ENCODE measurements around the gene DENND5B.
"Not testable (repeated sequence)": the region's sequence is repeated elsewhere in the genome, so short reads cannot be mapped to it uniquely, and the experiment has no call there.

The DENND5B gene

GRCh38 chr12:31585271-31585670, 5.7 kb downstream of the DENND5B start:
- no peak for TF ChIP-seq CTCF (IDR thresholded peaks at IDR 0.05; ENCODE audit: control insufficient read depth, insufficient read depth, low read depth, low read length, missing control alignments)
- H3K4me3 ChIP-seq (ENCODE audit: control insufficient read depth, low read depth, low read length): no peak overlapping the region
- no peak for DNase-seq (ENCODE audit: low read depth)

- no peak for DNase-seq (ENCODE audit: low read depth)
- H3K4me3 ChIP-seq (ENCODE audit: control insufficient read depth, low read depth, low read length): no peak overlapping the region
- TF ChIP-seq CTCF (IDR thresholded peaks at IDR 0.05; ENCODE audit: control insufficient read depth, insufficient read depth, low read depth, low read length, missing control alignments): no peak
Measured at GRCh38 chr12:31584782-31585181, 6.2 kb downstream of the DENND5B start.

GRCh38 chr12:31583878-31584277, 7.1 kb downstream of the DENND5B start:
- TF ChIP-seq CTCF (IDR thresholded peaks at IDR 0.05; ENCODE audit: control insufficient read depth, insufficient read depth, low read depth, low read length, missing control alignments): no peak
- H3K4me3 ChIP-seq (ENCODE audit: control insufficient read depth, low read depth, low read length): no peak overlapping the region
- no peak for DNase-seq (ENCODE audit: low read depth)

- no peak for DNase-seq (ENCODE audit: low read depth)
- TF ChIP-seq CTCF (IDR thresholded peaks at IDR 0.05; ENCODE audit: control insufficient read depth, insufficient read depth, low read depth, low read length, missing control alignments): no peak
- H3K4me3 ChIP-seq (ENCODE audit: control insufficient read depth, low read depth, low read length): no peak overlapping the region
Measured at GRCh38 chr12:31582155-31582554, 8.8 kb downstream of the DENND5B start.

- no peak for DNase-seq (ENCODE audit: low read depth)
- no peak for TF ChIP-seq CTCF (IDR thresholded peaks at IDR 0.05; ENCODE audit: control insufficient read depth, insufficient read depth, low read depth, low read length, missing control alignments)
- H3K4me3 ChIP-seq (ENCODE audit: control insufficient read depth, low read depth, low read length): no peak overlapping the region
Measured at GRCh38 chr12:31578632-31579031, 12.3 kb downstream of the DENND5B start.

- TF ChIP-seq CTCF (IDR thresholded peaks at IDR 0.05; ENCODE audit: control insufficient read depth, insufficient read depth, low read depth, low read length, missing control alignments): no peak
- DNase-seq (ENCODE audit: low read depth): no peak
- H3K4me3 ChIP-seq (ENCODE audit: control insufficient read depth, low read depth, low read length): no peak overlapping the region
Measured at GRCh38 chr12:31574803-31575575, 15.9 kb downstream of the DENND5B start.

- H3K4me3 ChIP-seq (ENCODE audit: control insufficient read depth, low read depth, low read length); DNase-seq (ENCODE audit: low read depth): not testable (repeated sequence)
Measured at GRCh38 chr12:31574367-31574766, 16.6 kb downstream of the DENND5B start.
